HCT116 (cell line): ENCODE measurements around the gene MGST2. TPM values are rescaled to one million over a fixed set of nuclear protein-coding genes. Genes with fewer than 3 reads are reported as not detected.

ENCODE experiments used
- ATAC-seq: fragments of 200-7000 bp; cut with Tn5 transposase; 2 replicates; pipeline ENCODE4 v1.9.1; 2020; ENCODE audit warnings: mild to moderate bottlenecking, moderate library complexity
- BruUV-seq: library from RNA; stranded (reverse); fragments of 400-500 nt; replicated peaks from 2 replicates; lab custom pipeline; 2021; lab: Mats Ljungman, UMichigan
- CTCF ChIA-PET: fragments of 300-600 bp; sonication (Branson Sonifier 250); formaldehyde crosslinking; loops from one replicate; lab custom pipeline; 2021; ENCODE audit warnings: antibody characterized with exemption; lab: Charles Lee
- POLR2A ChIA-PET: fragments of 300-600, 350-600 bp; sonication (Branson Sonifier 250); formaldehyde crosslinking; loops from one replicate; lab custom pipeline; 2021; ENCODE audit warnings: antibody characterized with exemption; lab: Charles Lee
- RAD21 ChIA-PET, 2 experiments: fragments of 300-600 bp; sonication (Branson Sonifier 250); formaldehyde crosslinking; loops; one replicate each; lab custom pipeline; 2023; ENCODE audit warnings: low total read pairs in 2 of 2; ENCODE audit not compliant: uncharacterized antibody in 2 of 2, unreplicated experiment in 2 of 2, low non-redundant PET in 1 of 2; lab: Charles Lee
- DNase-seq: peaks from one replicate; pipeline ENCODE4 v3.0.0-alpha.2; 2010; ENCODE audit warnings: low read depth, low spot score
- H2AFZ ChIP-seq: fragments of 200-600 bp; shearing (Covaris generic), sonication (generic); 2 replicates; pipeline ENCODE4 v1.6.1; 2017; ENCODE audit warnings: low read depth, mixed run types, mixed read lengths, antibody characterized with exemption, low read length; ENCODE audit not compliant: poor library complexity, severe bottlenecking
- H3K27ac ChIP-seq: 2 replicates; pipeline ENCODE4 v1.5.1; 2012; ENCODE audit warnings: low read depth, low read length
- H3K27me3 ChIP-seq: fragments of 200-600 bp; sonication (generic); 2 replicates; pipeline ENCODE4 v1.6.1; 2016; ENCODE audit warnings: mixed run types, low read length, mixed read lengths; ENCODE audit not compliant: insufficient read depth
- H3K36me3 ChIP-seq, 2 experiments: fragments of 200-500 bp in 1 of 2; fragments of 200-600 bp in 1 of 2; sonication (Bioruptor generic) in 1 of 2; sonication (generic) in 1 of 2; 2 replicates each; pipeline versions ENCODE4 v1.5.1 to v1.6.1; 2014 to 2016; ENCODE audit warnings: low read length in 2 of 2, inconsistent platforms in 1 of 2, mixed read lengths in 1 of 2, mixed run types in 1 of 2; ENCODE audit not compliant: insufficient read depth in 2 of 2, control insufficient read depth in 1 of 2
- H3K4me1 ChIP-seq, 2 experiments: fragments of 200-600 bp in 1 of 2; sonication (generic) in 1 of 2; 2 replicates each; pipeline versions ENCODE4 v1.5.1 to v1.6.1; 2012 to 2017; ENCODE audit warnings: low read length in 2 of 2, inconsistent platforms in 1 of 2, mild to moderate bottlenecking in 1 of 2, mixed read lengths in 1 of 2, mixed run types in 1 of 2, moderate library complexity in 1 of 2; ENCODE audit not compliant: insufficient read depth in 2 of 2, control insufficient read depth in 1 of 2
- H3K4me2 ChIP-seq: fragments of 200-600 bp; sonication (generic); 2 replicates; pipeline ENCODE4 v1.6.1; 2017; ENCODE audit warnings: mixed run types, low read length, mixed read lengths
- H3K4me3 ChIP-seq, 2 experiments: fragments of 200-600 bp in 1 of 2; sonication (generic) in 1 of 2; replicated peaks in 1 of 2; 2 replicates each; pipeline ENCODE4 v1.5.1; 2011 to 2016; ENCODE audit warnings: low read length in 2 of 2, control low read depth in 1 of 2, low read depth in 1 of 2, mild to moderate bottlenecking in 1 of 2, mixed read lengths in 1 of 2, mixed run types in 1 of 2
- H3K79me2 ChIP-seq: fragments of 200-600 bp; sonication (generic); 2 replicates; pipeline ENCODE4 v1.6.1; 2017; ENCODE audit warnings: mild to moderate bottlenecking, mixed run types, low read length, moderate library complexity, mixed read lengths; ENCODE audit not compliant: insufficient read depth
- H3K9ac ChIP-seq: fragments of 200-600 bp; sonication (generic); 2 replicates; pipeline ENCODE4 v1.6.1; 2016; ENCODE audit warnings: low read length, mixed read lengths
- H3K9me2 ChIP-seq: fragments of 200-600 bp; sonication (generic), shearing (Covaris generic); 2 replicates; pipeline ENCODE4 v1.6.1; 2017; ENCODE audit warnings: mixed run types, mild to moderate bottlenecking, moderate library complexity; ENCODE audit not compliant: insufficient read depth
- H3K9me3 ChIP-seq, 2 experiments: fragments of 200-500 bp in 1 of 2; fragments of 200-600 bp in 1 of 2; sonication (Bioruptor generic) in 1 of 2; sonication (generic) in 1 of 2; 2 replicates each; pipeline ENCODE4 v1.6.1; 2014 to 2017; ENCODE audit warnings: low read length in 2 of 2, mixed read lengths in 2 of 2, inconsistent platforms in 1 of 2, low read depth in 1 of 2, mild to moderate bottlenecking in 1 of 2, mixed run types in 1 of 2, moderate library complexity in 1 of 2; ENCODE audit not compliant: control insufficient read depth in 1 of 2, insufficient read depth in 1 of 2
- H4K20me1 ChIP-seq: fragments of 200-600 bp; sonication (generic), shearing (Covaris generic); 2 replicates; pipeline ENCODE4 v1.6.1; 2017; ENCODE audit warnings: mixed run types, mild to moderate bottlenecking, moderate library complexity; ENCODE audit not compliant: insufficient read depth
- CEBPB ChIP-seq: IDR thresholded peaks from 2 replicates; pipeline ENCODE4 v1.6.1; 2012; ENCODE audit warnings: low read depth
- CTCF ChIP-seq, 3 experiments: fragments of 200-600 bp in 1 of 3; sonication (generic) in 1 of 3; IDR thresholded peaks in 2 of 3; conservative IDR thresholded peaks in 1 of 3; 2 replicates each; pipeline ENCODE4 v1.5.1; 2012 to 2017; ENCODE audit warnings: low read depth in 2 of 3, low read length in 2 of 3, antibody characterized with exemption in 1 of 3, borderline replicate concordance in 1 of 3, control low read depth in 1 of 3, mild to moderate bottlenecking in 1 of 3, mixed read lengths in 1 of 3, mixed run types in 1 of 3, moderate library complexity in 1 of 3; ENCODE audit not compliant: insufficient read depth in 1 of 3
- EGR1 ChIP-seq: IDR thresholded peaks from 2 replicates; pipeline ENCODE4 v1.6.1; 2012; ENCODE audit warnings: low read depth
- ELF1 ChIP-seq: IDR thresholded peaks from 2 replicates; pipeline ENCODE4 v1.6.1; 2012; ENCODE audit warnings: low read depth, borderline replicate concordance
- FOSL1 ChIP-seq: IDR thresholded peaks from 2 replicates; pipeline ENCODE4 v1.6.1; 2012; ENCODE audit warnings: low read depth
- JUND ChIP-seq: IDR thresholded peaks from 2 replicates; pipeline ENCODE4 v1.6.1; 2012
- MAX ChIP-seq: IDR thresholded peaks from 2 replicates; pipeline ENCODE4 v1.6.1; 2012
- RAD21 ChIP-seq: IDR thresholded peaks from 2 replicates; pipeline ENCODE4 v1.6.1; 2012; ENCODE audit warnings: low read depth, mild to moderate bottlenecking
- REST ChIP-seq: IDR thresholded peaks from 2 replicates; pipeline ENCODE4 v1.6.1; 2012; ENCODE audit warnings: low read depth
- SP1 ChIP-seq: IDR thresholded peaks from 2 replicates; pipeline ENCODE4 v1.6.1; 2012; ENCODE audit warnings: low read depth
- SRF ChIP-seq: IDR thresholded peaks from 2 replicates; pipeline ENCODE4 v1.6.1; 2012; ENCODE audit warnings: low read depth
- ZBTB33 ChIP-seq: IDR thresholded peaks from 2 replicates; pipeline ENCODE4 v1.6.1; 2011; ENCODE audit warnings: mild to moderate bottlenecking, low read length, moderate library complexity; ENCODE audit not compliant: insufficient replicate concordance; ENCODE audit errors: extremely low read depth
- ZFX ChIP-seq: fragments of 450-650 bp; IDR thresholded peaks from 2 replicates; pipeline ENCODE4 v1.6.1; 2017
- intact Hi-C: fragments of 100-400 bp; cut with micrococcal nuclease; formaldehyde crosslinking; loops from 2 replicates; pipeline ENCODE4 v1.10.0; 2022
- total RNA-seq: library from RNA; stranded (reverse); gene quantifications from one replicate; pipeline ENCODE4 v1.2.1, GENCODE V29; 2021; ENCODE audit not compliant: unreplicated experiment

Gene MGST2
- total RNA-seq, 1 experiment from 2014 or later = 24.3 TPM

- no peak overlapping the region for H3K4me2 ChIP-seq
- ATAC-seq (no peak), DNase-seq (no peak)
- no peaks in the 10 kb centered on the region for H3K79me2 ChIP-seq
- CTCF ChIA-PET = no interaction called here
- no peak overlapping the region for H3K27ac ChIP-seq
- POLR2A ChIA-PET = no interaction called here
- H3K4me1 ChIP-seq = no peaks in the 10 kb centered on the region
- intact Hi-C loops = no loop called here
- TF ChIP-seq SRF (no peak), CTCF (IDR thresholded peaks at IDR 0.05 in 2 of 3, conservative IDR thresholded peaks at IDR 0.05 in 1 of 3; ENCODE audit: borderline replicate concordance in 1 of 3, insufficient read depth in 1 of 3, low read depth in 2 of 3, low read length in 2 of 3) (no peak), EGR1 (no peak), ZFX (no peak), MAX (no peak)
- no peak overlapping the region for H3K4me3 ChIP-seq
- RAD21 ChIA-PET = no interaction called here
- no peak overlapping the region for H2AFZ ChIP-seq
- no peaks in the 10 kb centered on the region for H3K27me3 ChIP-seq
- no TSS peak for BruUV-seq
- H3K9me2 ChIP-seq = no peaks in the 10 kb centered on the region
- no peaks in the 10 kb centered on the region for H3K36me3 ChIP-seq
- no peak overlapping the region for H3K9ac ChIP-seq
- no peaks in the 10 kb centered on the region for H3K9me3 ChIP-seq
- no peaks in the 10 kb centered on the region for H4K20me1 ChIP-seq
These were observed 41.1 kb upstream of the MGST2 start for GRCh38 chr4:139624441-139625092.

- Histone ChIP-seq H3K9ac (no peak overlapping the region), H4K20me1 (no peaks in the 10 kb centered on the region), H3K27ac (no peak overlapping the region), H3K4me1 (no peaks in the 10 kb centered on the region), H3K27me3 (no peaks in the 10 kb centered on the region), H3K79me2 (no peaks in the 10 kb centered on the region), H3K36me3 (no peaks in the 10 kb centered on the region), H3K4me2 (no peak overlapping the region), H2AFZ (no peak overlapping the region), H3K9me3 (no peaks in the 10 kb centered on the region), H3K4me3 (no peak overlapping the region), H3K9me2 (no peaks in the 10 kb centered on the region)
- ATAC-seq (no peak), DNase-seq (no peak)
- RAD21 ChIA-PET = no interaction called here
- intact Hi-C loops = no loop called here
- CTCF ChIA-PET = no interaction called here
- BruUV-seq = no TSS peak
- POLR2A ChIA-PET = no interaction called here
- TF ChIP-seq CEBPB (no peak), FOSL1 (no peak), JUND (no peak), ZBTB33 (no peak), MAX (no peak), ELF1 (no peak), SP1 (no peak), REST (no peak), RAD21 (no peak)
These were observed 40.5 kb upstream of the MGST2 start for GRCh38 chr4:139625093-139625455.
